ENCODE data around the gene NFIC.
"Not testable (repeated sequence)": the region's sequence is repeated elsewhere in the genome, so short reads cannot be mapped to it uniquely, and the experiment has no call there.

NFIC gene

DNA sequence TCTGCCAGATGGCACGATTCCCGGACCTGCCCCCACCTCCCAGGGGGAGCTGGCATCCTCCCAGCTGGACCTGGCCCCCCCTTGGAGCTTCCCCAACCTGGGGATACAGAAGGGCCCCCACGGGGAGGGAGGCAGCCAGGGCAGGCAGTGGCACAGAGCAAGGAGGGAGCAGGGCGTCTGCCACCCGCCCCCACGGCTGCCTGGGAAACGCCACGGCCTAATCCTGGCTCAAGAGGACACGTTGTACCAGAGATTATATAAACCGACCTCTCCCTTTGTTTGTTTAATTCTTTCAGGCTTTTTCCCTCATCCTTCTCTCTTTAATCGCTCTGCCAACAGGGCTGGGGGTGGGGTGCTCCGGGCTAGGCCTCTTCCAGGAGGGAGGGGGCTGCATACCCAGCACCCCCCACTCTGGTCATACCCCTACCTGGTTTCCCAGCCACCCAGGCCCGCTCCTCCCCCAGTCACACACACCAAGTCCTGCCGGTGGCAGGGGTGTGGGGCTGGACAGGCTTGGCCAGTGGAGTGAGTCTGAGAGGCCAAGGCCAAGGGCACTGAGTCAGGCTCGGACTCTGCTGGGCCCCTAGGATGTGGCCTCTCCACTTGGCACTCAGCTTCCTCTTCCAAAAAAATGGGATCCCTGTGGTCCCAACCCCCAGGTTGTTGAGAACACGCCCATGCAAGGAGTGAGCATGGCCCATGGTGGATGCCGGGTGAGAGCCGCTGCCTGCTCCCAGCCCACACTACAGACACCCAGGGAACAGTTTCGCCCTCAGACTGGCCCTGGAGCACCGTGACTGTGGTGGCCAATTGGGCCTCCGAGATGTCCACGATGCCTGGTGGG is 29.5 kb upstream of the NFIC start:
- DNase-seq (ENCODE audit: low spot score): peak; percentile 76

DNA sequence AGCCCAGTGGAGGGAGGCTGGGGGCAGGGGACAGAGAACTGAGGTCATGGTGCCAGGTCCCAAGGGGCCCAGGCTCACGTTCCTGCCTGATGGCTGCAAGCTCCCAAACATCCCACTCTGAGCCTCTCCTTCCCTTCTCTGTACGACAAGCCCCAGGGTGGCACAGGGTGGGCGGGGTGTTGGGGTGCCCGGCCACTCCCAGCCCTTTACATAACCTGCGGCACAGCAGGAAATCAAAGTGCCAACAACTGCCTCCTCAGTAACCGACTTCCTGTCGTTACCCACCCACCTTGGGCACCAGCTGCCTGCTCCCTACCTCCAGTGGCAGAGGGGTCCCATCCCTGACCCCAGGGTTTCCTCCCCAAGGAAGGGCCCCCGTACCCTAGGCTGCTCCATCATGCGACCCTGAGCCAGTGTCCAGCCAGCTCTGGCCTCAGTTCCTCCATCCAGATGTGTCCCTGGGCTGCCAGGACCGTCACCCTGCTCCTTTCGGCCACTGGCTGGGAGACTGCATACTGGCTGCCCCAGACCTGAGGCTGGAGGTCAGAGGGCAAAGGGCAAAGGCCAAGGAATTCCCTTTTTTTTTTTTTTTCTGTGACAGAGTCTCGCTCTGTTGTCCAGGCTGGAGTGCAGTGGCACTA is 27.7 kb upstream of the NFIC start:
- no peak for DNase-seq (ENCODE audit: low spot score)

DNA sequence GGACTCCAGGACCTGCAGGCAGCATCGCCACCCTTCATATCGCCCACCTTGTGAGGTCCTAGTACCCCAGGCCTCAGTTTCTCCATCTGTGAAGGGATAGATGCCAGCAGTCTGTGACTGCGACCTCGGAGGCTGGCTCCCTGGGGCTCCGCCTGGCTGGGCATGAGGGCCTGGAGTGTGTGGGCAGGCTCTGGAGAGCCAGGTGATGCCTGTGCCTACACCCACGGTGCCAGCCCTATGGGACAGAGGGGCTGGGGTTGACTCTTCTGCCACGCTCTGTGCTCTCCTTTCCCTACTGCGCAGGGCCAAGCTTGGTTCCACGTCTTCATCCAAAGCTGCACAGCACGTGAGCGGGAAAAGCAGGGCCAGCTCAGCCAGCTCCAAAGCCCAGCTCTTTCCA is 26.0 kb upstream of the NFIC start:
- no peak for DNase-seq (ENCODE audit: low spot score)

DNA sequence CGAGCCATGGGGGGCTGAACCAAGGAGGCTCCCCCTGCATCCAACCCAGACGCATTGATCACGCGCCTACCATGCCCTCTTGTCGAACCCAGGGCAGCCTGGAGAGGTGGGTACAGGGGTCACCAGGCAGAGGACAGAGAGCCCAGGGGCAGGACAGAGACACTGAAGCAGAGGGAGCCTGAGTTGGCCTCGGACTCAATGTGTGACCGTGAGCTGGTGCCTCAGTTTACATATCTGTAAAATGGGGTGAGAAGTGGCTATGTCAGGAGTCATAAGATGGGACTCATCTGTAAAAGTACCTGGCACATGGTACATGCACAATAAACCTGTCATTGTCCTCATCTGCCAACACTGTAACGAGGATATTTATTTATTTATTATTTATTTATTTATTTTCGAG is 24.1 kb upstream of the NFIC start:
- DNase-seq (ENCODE audit: low spot score): no peak

DNA sequence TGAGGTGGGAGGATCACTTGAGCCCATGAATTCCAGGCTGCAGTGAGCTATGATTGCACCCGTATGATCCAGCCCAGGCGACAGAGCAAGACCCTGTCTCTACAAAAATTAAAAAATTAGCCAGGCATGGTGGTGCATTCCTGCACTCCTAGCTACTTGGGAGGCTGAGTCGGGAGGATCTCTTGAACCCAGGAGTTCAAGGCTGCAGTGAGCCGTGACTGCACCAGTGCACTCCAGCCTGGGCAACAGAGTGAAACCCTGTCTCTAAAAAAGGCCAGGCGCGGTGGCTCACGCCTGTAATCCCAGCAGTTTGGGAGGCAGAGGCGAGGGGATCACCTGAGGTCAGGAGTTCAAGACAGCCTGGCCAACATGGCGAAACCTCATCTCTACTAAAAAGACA is 23.4 kb upstream of the NFIC start:
- not testable (repeated sequence) for DNase-seq (ENCODE audit: low spot score)

DNA sequence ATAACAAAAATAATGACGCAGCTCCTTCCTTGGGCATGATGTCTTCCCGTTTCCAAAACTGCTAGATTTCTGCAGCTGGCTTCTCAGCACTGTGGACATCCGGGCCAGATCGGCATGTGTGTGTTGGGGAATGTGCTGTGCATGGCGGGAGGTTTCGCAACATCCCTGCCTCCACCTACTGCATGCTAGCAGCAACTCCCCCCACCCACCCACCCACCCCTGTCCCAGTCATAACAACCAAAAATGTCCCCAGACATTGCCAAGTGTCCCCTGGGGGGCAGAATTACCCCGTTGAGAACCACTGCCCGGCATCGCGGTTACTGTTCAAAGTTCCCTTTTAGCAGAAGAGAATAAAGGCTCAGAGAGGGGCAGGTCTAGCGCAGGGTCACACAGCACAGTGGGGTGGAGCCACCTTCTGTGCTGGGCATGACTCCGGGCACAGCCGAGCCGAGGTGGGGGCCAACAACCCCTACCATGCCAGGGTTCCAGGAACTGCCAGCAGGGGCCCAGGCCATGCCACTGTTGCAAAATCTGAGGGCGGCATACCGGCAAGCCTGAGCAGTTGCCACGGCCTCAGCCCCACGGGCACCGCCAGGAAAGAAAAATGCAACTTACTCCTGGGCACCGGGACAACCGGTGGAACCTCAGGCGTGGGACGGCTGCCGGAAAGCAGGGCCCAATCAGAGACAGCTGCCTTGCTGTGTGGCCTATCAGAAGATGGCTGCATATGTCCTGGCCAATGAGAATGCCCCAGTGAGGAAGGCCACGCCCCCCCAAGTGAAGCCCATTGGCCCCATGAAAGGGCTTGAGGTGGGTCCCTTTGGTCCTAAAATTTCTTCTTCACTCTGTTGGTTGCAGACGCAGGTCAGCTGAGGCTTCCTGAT is 22.5 kb upstream of the NFIC start:
- peak; percentile 69 for DNase-seq (ENCODE audit: low spot score)

DNA sequence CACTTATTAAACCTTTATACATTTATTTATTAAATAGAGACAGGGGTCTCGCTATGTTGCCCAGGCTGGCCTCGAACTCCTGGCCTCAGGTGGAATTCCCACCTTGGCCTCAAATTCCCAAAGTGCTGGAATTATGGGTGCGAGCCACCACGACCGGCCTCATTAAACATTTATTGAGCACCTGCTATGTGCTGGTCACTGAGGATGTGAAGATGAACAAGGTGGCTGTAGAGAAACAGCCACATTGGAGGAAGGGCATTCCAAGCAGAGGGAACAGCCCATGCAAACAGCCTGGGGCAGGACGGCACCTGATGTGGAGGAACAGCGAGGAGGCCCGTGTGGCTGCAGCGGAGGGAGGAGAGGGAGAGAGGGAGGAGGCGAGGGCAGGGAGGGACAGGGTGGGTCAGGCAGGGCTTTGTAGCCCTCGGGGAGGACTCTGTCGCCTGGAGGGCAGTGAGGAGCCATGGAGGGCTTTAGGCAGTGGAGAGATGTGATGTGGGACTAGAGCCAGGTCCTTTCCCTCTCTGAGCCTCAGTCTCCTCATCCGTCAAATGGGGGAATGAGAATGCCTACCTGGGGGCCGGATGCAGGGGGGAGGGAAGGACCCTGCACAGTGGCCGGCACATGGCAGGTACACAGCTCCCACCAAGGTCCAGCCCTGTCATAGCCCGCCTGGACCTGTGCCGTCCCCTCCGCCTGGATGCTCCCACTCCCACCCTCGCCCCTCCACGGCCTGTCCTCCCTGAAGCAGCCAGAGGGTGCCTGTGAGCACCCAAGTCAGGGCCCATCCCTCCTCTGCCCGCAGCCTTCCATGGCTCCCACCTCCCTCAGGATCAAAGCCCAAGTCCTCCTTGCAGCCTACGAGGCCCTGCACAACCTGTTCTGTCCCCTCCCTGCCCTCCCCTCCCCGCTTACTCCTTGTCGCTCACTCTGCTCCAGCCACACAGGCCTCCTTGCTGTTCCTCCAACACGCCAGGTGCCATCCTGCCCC is 21.5 kb upstream of the NFIC start:
- DNase-seq (ENCODE audit: low spot score): no peak

DNA sequence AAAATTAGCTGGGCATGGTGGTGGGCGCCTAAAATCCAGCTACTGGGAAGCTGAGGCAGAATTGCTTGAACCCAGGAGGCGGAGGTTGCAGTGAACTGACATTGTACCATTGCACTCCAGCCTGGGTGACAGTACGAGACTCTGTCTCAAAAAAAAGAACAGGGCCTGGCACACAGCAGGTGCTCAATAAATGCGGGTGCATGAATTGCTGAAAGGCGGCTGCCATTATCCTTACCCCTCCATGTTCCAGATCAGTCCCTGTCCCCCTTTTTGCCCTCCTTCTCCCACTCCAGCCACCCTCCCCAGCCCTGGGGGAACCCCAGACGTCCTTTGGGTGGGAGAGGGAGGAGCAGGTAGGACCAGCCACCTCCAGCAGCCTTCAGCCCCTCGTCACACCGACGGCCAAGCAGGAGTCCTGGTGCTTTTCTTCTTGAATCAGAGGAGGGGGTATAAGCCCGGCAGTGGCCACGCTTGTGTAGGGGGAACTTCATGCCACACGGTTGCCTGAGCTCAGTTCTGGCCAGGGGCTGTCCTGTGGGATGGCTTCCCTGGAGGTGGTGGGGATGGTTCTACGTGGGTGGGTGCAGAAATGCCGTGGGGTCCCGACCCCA is 20.4 kb upstream of the NFIC start:
- no peak for DNase-seq (ENCODE audit: low spot score)

DNA sequence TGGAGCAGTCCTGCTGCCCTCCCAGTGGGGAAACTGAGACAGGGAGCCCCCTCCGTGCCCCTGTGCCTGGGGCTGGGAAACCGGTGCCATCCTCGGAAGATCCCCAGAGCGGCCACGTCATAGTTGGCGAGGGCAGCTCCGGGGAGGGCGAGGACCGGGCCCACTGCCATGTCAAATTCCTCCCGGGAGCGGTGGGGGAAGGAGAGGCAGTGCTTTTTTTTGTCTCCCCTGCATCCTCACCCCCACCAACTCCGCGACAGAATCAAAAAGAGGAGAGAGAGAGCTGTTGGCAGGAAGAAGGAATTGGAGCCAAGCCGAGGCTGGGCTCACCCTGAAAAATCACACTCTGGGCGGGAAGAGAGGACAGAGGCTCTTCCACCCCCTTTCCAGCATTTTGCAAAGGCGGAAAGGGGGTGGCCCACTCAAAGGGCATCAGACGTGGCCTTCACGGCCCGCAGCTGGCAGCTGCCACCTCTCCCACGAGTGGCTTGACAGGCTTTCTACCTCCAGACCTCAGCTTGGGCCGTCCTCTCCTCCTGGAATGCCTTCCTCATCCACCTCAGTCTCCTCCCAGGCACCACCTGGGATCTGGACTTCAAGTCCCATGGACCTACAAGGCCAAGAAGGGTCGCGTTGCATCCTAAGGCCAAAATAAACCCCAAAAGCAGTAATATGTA is 19.6 kb upstream of the NFIC start:
- DNase-seq (ENCODE audit: low spot score): peak; percentile 88

DNA sequence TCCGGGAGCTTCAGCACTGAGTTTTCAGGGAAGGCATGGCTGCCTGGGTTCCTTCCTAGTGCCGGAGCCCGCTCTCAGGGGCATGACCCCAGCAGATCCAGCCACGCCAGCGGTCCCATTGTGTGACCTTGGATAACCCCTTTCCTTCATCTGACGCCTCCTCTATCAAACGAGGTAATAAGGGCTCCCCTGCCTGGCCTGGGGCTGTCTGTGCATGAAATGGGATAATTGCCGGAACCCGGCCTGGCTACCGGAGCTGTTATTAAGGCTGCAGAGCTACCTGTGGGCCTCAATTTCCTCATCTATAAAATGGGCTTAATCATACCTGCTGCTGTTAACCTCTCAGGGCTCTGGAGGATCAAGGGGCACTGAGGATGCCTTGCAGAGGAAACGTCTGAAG is 18.3 kb upstream of the NFIC start:
- DNase-seq (ENCODE audit: low spot score): no peak

DNA sequence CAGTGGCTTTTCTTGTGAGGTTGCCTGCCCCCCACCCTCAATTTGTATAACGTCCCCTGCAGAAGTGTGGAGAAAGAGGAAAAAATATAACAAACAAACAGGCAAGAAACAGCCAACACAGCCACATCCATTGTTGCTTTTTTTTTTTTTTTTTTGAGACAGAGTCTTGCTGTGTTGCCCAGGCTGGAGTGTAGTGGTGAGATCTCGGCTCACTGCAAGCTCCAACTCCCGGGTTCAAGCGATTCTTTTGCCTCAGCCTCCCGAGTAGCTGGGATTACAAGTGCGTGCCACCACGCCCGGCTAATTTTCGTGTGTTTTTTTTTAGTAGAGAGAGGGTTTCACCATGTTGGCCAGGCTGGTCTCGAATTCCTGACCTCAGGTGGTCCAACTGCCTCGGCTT is 17.9 kb upstream of the NFIC start:
- DNase-seq (ENCODE audit: low spot score): not testable (repeated sequence)

DNA sequence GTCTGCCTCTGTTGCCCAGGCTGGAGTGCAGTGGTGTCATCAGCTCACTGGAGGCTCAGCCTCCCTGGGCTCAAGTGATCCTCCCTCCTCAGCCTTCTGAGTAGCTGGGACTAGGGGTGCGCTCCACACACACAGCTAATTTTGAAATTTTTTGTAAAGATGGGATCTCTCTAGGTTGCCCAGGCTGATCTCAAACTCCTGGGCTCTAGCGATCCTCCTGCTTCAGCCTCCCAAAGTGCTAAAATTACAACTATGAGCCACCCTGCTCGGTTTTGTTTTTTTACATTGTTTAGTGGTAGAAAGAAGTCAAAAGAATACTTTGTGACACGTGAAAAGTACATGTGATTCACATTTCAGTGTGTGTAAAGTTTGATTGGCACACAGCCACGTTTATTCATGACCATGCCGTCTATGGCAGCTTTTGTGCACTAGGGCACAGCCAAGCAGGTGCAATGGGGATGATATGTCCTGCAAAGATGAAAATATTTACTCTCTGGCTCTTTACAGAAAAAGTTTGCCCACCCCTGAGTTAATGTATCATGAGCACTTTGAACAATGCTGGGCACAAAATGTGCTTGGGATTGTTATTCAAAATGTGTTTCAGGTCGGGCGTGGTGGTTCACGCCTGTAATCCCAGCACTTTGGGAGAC is 16.2 kb upstream of the NFIC start:
- DNase-seq (ENCODE audit: low spot score): no peak

DNA sequence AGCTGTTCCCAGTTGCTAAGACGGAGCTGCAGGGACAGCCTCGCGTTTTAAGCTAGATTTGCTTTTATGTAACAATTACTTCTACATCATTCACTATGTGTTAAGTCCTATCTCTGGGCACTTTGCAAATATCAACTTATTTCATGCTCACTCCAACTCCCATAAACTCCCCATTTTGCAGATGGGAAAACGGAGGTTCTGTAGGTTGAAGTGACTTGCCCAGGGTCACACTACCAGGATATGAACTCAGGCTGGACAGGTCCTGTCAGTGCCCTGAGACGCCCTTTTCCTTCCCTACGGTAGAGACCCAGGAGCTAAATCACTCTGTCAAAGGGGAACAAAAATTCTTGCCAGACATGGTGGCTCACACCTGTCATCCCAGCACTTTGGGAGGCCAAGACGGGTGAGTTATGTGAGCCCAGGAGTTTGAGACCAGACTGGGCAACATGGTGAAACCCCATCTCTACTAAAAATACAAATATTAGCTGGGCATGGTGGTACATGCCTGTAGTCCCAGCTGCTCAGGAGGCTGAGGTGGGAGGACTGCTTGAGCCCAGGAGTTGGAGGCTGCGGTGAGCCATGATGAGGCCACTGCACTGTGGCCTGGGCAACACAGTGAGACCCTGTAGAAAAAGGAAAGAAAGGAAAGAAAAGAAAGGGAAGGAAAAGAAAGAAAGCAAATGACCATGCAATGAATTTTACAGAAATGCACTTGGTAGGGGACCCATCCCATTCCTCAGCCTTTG is 14.5 kb upstream of the NFIC start:
- DNase-seq (ENCODE audit: low spot score): no peak

DNA sequence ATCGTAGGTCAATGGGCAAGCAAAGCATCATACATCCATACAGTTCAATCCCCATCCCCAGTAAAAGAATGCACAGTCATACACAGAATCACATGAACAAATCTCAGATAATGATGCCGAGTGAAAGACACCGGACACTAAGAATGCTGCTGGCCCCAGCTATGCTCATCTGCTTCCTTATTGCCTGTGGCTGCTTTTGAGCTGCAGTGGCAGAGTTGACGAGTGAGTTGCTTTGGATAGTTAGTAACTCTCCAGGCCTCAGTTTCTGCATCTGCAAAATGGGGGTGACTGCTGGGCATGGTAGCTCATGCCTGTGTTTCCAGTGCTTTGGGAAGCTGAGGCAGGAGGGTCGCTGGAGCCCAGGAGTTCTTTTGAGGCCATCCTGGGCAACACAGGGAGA is 12.9 kb upstream of the NFIC start:
- no peak for DNase-seq (ENCODE audit: low spot score)

DNA sequence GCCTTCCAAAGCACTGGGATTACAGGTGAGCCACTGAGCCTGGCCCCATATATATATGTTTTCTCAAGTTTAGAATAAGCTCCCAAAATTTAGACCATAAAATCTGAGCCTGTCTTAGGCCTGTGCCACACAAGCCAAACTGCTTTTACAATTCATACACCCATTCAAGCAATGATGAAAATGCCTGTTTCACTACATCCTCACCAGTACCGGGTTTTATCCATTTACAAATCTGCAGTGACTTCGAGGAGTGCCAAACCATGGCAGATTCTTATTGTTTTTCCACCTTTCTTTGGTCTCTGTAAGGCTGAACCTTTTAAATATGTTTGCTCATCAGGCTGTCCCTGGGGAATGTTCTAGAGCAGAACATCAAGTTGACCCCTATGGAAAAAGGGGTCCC is 9.6 kb upstream of the NFIC start:
- no peak for DNase-seq (ENCODE audit: low spot score)

DNA sequence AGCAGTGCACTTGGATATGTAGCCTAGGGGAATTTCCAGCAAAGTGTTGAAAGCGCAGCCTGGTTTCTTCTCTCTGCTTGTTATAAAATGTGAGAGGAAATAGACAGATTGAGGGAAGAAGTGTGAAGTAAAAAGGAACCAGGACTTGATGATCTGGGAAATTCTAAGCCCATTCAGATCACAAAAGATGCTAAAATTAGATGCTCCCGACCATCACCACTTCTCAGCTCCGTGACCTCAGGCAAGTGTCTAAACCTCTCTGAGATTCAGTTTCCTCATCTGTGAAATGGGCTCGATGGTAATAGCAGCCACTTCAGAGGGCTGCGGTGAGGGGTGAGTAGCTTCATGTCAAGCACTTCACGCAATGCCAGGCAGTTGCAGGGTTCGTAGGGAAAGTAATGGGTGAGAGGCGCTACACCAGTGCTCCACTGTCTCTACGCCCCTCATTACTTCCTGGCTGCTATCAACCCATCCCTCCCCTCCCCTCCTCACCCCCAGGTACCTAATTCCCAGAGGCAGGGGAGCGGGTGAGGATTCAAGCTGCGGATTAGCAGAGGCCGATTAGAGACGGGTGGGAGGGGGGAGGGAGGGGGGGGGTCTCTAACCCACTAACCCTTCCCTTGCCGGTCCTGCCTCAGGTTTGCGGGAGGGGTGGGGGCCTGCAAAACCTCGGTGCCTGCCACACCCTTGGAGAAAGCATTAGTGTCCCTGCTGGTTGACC is 9.0 kb upstream of the NFIC start:
- DNase-seq (ENCODE audit: low spot score): no peak

DNA sequence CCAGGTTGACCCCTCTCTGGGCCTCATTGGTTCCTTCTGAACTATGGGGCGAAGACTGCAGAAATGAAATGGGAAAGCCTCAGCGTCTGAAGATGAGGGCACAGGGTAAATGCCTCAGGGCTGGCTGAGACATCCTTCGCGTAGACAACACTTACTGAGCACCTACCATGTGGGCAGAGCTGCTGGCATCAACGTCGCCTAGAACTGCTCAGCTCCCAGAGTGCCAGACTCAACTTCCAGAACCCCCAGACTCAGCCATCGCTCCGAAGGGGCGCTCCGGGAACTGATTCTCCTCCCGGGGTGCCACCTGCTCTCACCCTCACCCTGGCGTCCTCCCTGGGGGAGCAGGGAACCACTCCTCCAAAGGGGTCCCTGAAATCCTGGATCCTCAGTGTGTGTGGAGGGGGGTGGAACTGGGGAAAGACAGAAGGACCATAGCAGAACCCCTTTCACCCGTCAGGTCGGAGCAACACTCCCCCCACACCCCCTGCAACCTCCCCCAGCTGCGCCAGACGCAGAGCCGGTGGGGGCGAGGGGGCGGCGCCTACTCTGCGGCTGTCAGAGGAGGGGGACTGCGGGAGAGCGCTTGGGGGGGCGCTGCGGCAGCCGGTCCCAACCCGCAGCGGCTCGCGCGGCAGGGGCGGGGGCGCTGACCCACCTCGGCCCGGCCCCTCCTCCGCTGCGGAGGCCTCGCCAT is 8.2 kb upstream of the NFIC start:
- no peak for DNase-seq (ENCODE audit: low spot score)

DNA sequence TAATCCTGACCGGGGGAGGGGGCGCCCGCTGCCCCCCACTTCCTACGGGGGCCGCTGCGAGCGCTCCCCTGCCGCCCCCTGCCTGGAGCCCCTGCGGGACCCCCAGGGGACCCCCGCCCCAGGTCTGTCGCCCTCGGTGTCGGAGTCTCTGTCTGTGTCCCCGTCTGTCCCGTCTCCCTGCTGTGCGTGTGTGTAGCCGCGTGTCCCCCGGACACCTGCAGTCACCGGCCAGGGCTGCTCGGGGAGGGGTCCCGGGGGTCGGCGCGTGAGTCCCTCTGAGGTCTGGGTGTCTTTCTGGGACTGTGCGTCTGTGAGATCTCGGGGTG is 7.7 kb upstream of the NFIC start:
- DNase-seq (ENCODE audit: low spot score): no peak

Data from globus pallidus (tissue), 1 donor.